Astrocyte (in vitro differentiated cells and primary cell): ENCODE measurements around the gene CEACAM21.

Source experiments
- CTCF ChIP-seq: IDR thresholded peaks from 2 replicates; pipeline ENCODE4 v1.5.1; 2011; ENCODE audit warnings: low read depth, mild to moderate bottlenecking, inconsistent platforms, low read length, moderate library complexity; ENCODE audit not compliant: insufficient read depth
- EZH2 ChIP-seq: IDR thresholded peaks from 2 replicates; pipeline ENCODE4 v1.6.1; 2012; ENCODE audit warnings: mild to moderate bottlenecking, low read length, inconsistent platforms; ENCODE audit not compliant: insufficient read depth

DNA sequence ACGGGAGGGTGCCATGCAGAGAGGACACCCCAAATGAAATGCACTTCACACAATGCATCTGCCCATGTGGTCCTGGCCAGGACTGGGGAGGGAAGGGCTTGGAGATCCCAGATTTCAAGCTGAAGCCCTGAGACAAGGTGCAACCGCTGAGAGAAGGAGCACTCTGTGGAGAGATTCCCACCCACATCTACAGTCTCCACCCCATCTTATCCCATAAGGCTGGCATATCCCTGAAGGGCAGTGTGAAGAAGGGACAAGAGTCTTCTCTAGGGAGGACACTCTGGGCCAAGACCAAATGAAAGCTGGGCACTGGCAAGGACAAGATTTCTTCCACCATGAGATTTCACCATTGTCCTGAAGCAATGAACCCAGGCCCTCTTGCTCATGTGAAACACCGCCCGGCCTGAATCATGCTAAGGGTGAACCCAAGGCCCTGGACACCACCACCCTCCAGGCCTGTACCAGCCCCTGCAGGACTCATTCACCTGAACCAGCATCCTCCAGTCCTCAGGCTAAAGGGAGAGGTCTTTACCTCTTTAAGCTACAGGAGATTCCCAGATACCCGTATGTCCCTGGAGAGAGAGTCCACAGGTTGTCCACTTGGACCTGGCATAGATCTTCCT is 30.4 kb downstream of the CEACAM21 start:
- no peak for TF ChIP-seq CTCF
- no peak for TF ChIP-seq EZH2
